ENCODE results near the gene FXYD1.
A peak's percentile ranks its signal among the peaks of the same experiment; 100 is the strongest.

FXYD1 gene

GRCh38 chr19:35136977-35137702 lies 1.5 kb upstream of the FXYD1 start:
- Histone ChIP-seq H3K4me2 (ENCODE audit: low read depth, low read length) (no peak overlapping the region), H3K9ac (ENCODE audit: low read length) (no peak overlapping the region), H3K36me3 (replicated peaks; ENCODE audit: insufficient read depth, low read length) (no peaks in the 10 kb centered on the region), H3K4me3 (ENCODE audit: low read length) (no peak overlapping the region), H3F3A (ENCODE audit: insufficient read depth, low read length) (0 out of 2 replicates have a peak, but pooled peaks cover 5% of the 10 kb centered on the region), H3K27me3 (replicated peaks; ENCODE audit: insufficient read depth, low read length) (peaks cover 50% of the 10 kb centered on the region), H4K20me1 (ENCODE audit: insufficient read depth, low read length) (no peaks in the 10 kb centered on the region), H3K27ac (ENCODE audit: low read length) (no peak overlapping the region), H3K79me2 (ENCODE audit: low read length) (no peaks in the 10 kb centered on the region), H2AFZ (ENCODE audit: low read length) (no peak overlapping the region), H3K9me2 (replicated peaks; ENCODE audit: insufficient read depth, low read length) (no peaks in the 10 kb centered on the region), H3K9me3 (replicated peaks; ENCODE audit: insufficient read depth, low read length) (no peaks in the 10 kb centered on the region), H3K4me1 (ENCODE audit: low read length) (peaks cover 15% of the 10 kb centered on the region)
- DNase-seq, result no peak
- no peak for TF ChIP-seq EZH2phosphoT487 (IDR thresholded peaks at IDR 0.05; ENCODE audit: low read length)
- TF ChIP-seq CTCF (IDR thresholded peaks at IDR 0.05; ENCODE audit: low read length), result no peak
- no peak for TF ChIP-seq EZH2 (optimal IDR thresholded peaks at IDR 0.05; ENCODE audit: low read depth, low read length)

- no peak for DNase-seq
- Histone ChIP-seq H3F3A (ENCODE audit: insufficient read depth, low read length) (peaks cover 8% of the 10 kb centered on the region; the same call in 1 of the 2 replicates), H3K9me3 (replicated peaks; ENCODE audit: insufficient read depth, low read length) (no peaks in the 10 kb centered on the region), H3K27me3 (replicated peaks; ENCODE audit: insufficient read depth, low read length) (peaks cover 59% of the 10 kb centered on the region), H3K27ac (ENCODE audit: low read length) (no peak overlapping the region), H2AFZ (ENCODE audit: low read length) (no peak overlapping the region), H3K4me1 (ENCODE audit: low read length) (peaks cover 19% of the 10 kb centered on the region), H3K9me2 (replicated peaks; ENCODE audit: insufficient read depth, low read length) (no peaks in the 10 kb centered on the region), H3K36me3 (replicated peaks; ENCODE audit: insufficient read depth, low read length) (no peaks in the 10 kb centered on the region), H3K4me2 (ENCODE audit: low read depth, low read length) (peak overlapping the region; percentile 34; the same call in 1 of the 2 replicates), H3K4me3 (ENCODE audit: low read length) (no peak overlapping the region), H3K9ac (ENCODE audit: low read length) (no peak overlapping the region), H3K79me2 (ENCODE audit: low read length) (no peaks in the 10 kb centered on the region), H4K20me1 (ENCODE audit: insufficient read depth, low read length) (no peaks in the 10 kb centered on the region)
- TF ChIP-seq EZH2 (optimal IDR thresholded peaks at IDR 0.05; ENCODE audit: low read depth, low read length) (no peak), EZH2phosphoT487 (IDR thresholded peaks at IDR 0.05; ENCODE audit: low read length) (no peak), CTCF (IDR thresholded peaks at IDR 0.05; ENCODE audit: low read length) (no peak)
Observed at GRCh38 chr19:35140207-35140961, 1.8 kb downstream of the FXYD1 start.

GRCh38 chr19:35140962-35141836 lies 2.6 kb downstream of the FXYD1 start:
- no peak overlapping the region for H3K27ac ChIP-seq (ENCODE audit: low read length)
- peak overlapping the region; percentile 100 for H3K4me2 ChIP-seq (ENCODE audit: low read depth, low read length)
- peaks cover 57% of the 10 kb centered on the region for H3K27me3 ChIP-seq (replicated peaks; ENCODE audit: insufficient read depth, low read length)
- H2AFZ ChIP-seq (ENCODE audit: low read length), result peak overlapping the region; percentile 85; the same call in 1 of the 2 replicates
- TF ChIP-seq CTCF (IDR thresholded peaks at IDR 0.05; ENCODE audit: low read length) (peak; percentile 49), EZH2 (optimal IDR thresholded peaks at IDR 0.05; ENCODE audit: low read depth, low read length) (no peak)
- DNase-seq, result peak; percentile 92
- no peaks in the 10 kb centered on the region for H3K9me2 ChIP-seq (replicated peaks; ENCODE audit: insufficient read depth, low read length)
- peaks cover 15% of the 10 kb centered on the region for H3K4me1 ChIP-seq (ENCODE audit: low read length)
- H3K9ac ChIP-seq (ENCODE audit: low read length), result peak overlapping the region; percentile 28; the same call in 1 of the 2 replicates
- H4K20me1 ChIP-seq (ENCODE audit: insufficient read depth, low read length), result no peaks in the 10 kb centered on the region
- H3K4me3 ChIP-seq (ENCODE audit: low read length), result peak overlapping the region; percentile 52
- H3K79me2 ChIP-seq (ENCODE audit: low read length), result no peaks in the 10 kb centered on the region
- no peaks in the 10 kb centered on the region for H3K9me3 ChIP-seq (replicated peaks; ENCODE audit: insufficient read depth, low read length)
- peaks cover 8% of the 10 kb centered on the region; the same call in 1 of the 2 replicates for H3F3A ChIP-seq (ENCODE audit: insufficient read depth, low read length)
- H3K36me3 ChIP-seq (replicated peaks; ENCODE audit: insufficient read depth, low read length), result no peaks in the 10 kb centered on the region
